PFSK-1 (cell line): ENCODE results near the gene GAS6.

Experiments
- FOXP2 ChIP-seq: optimal IDR thresholded peaks from 2 replicates; pipeline ENCODE3; 2011; ENCODE audit warnings: borderline replicate concordance, control low read depth, inconsistent platforms; ENCODE audit not compliant: insufficient read depth; ENCODE audit errors: extremely low read length, extremely low read depth
- POLR2AphosphoS5 ChIP-seq: IDR thresholded peaks from 2 replicates; pipeline ENCODE4 v1.6.1; 2012; ENCODE audit warnings: low read depth, mild to moderate bottlenecking, control low read depth, low read length, moderate library complexity
- SIN3A ChIP-seq: IDR thresholded peaks from 2 replicates; pipeline ENCODE4 v1.6.1; 2012; ENCODE audit warnings: mild to moderate bottlenecking, low read length, moderate library complexity, borderline replicate concordance; ENCODE audit not compliant: insufficient read depth
- TAF1 ChIP-seq: IDR thresholded peaks from 2 replicates; pipeline ENCODE4 v1.6.1; 2012; ENCODE audit warnings: low read length, control low read depth, borderline replicate concordance; ENCODE audit not compliant: insufficient read depth
- TF ChIP-seq, protein P1 (sequence below), 2 experiments: IDR thresholded peaks; 2 replicates each; pipeline versions ENCODE4 v1.6.1 to v1.8.0; 2011 to 2012; ENCODE audit warnings: low read depth in 2 of 2, low read length in 2 of 2, control low read depth in 1 of 2, inconsistent platforms in 1 of 2, mild to moderate bottlenecking in 1 of 2, moderate library complexity in 1 of 2; ENCODE audit not compliant: insufficient read depth in 1 of 2

- no peak for TF ChIP-seq SIN3A
- no peak for TF ChIP-seq TAF1
- TF ChIP-seq POLR2AphosphoS5: no peak
- no peak for TF ChIP-seq FOXP2
- TF ChIP-seq, protein P1, sequence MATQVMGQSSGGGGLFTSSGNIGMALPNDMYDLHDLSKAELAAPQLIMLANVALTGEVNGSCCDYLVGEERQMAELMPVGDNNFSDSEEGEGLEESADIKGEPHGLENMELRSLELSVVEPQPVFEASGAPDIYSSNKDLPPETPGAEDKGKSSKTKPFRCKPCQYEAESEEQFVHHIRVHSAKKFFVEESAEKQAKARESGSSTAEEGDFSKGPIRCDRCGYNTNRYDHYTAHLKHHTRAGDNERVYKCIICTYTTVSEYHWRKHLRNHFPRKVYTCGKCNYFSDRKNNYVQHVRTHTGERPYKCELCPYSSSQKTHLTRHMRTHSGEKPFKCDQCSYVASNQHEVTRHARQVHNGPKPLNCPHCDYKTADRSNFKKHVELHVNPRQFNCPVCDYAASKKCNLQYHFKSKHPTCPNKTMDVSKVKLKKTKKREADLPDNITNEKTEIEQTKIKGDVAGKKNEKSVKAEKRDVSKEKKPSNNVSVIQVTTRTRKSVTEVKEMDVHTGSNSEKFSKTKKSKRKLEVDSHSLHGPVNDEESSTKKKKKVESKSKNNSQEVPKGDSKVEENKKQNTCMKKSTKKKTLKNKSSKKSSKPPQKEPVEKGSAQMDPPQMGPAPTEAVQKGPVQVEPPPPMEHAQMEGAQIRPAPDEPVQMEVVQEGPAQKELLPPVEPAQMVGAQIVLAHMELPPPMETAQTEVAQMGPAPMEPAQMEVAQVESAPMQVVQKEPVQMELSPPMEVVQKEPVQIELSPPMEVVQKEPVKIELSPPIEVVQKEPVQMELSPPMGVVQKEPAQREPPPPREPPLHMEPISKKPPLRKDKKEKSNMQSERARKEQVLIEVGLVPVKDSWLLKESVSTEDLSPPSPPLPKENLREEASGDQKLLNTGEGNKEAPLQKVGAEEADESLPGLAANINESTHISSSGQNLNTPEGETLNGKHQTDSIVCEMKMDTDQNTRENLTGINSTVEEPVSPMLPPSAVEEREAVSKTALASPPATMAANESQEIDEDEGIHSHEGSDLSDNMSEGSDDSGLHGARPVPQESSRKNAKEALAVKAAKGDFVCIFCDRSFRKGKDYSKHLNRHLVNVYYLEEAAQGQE (IDR thresholded peaks at IDR 0.05; ENCODE audit: insufficient read depth in 1 of 2, low read depth in 2 of 2, low read length in 2 of 2): no peak
Observed at GRCh38 chr13:113875429-113875815, 11.5 kb upstream of the GAS6 start.
